Smooth muscle cell of the coronary artery (primary cell): ENCODE data around the gene RHO. TPM values are rescaled to one million over a fixed set of nuclear protein-coding genes. Genes with fewer than 3 reads are reported as not detected.

ENCODE experiments used
- total RNA-seq: library from RNA; depleted of rRNA; stranded (reverse); fragments of >200 nt; gene quantifications from 2 replicates; pipeline ENCODE4 v1.2.3, GENCODE V29; 2014; ENCODE audit warnings: low replicate concordance

RHO gene
- total RNA-seq, result not detected in 2 replicates

DNA sequence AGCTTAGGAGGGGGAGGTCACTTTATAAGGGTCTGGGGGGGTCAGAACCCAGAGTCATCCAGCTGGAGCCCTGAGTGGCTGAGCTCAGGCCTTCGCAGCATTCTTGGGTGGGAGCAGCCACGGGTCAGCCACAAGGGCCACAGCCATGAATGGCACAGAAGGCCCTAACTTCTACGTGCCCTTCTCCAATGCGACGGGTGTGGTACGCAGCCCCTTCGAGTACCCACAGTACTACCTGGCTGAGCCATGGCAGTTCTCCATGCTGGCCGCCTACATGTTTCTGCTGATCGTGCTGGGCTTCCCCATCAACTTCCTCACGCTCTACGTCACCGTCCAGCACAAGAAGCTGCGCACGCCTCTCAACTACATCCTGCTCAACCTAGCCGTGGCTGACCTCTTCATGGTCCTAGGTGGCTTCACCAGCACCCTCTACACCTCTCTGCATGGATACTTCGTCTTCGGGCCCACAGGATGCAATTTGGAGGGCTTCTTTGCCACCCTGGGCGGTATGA, at the start of gene RHO:
RHO (plus strand) TSS at position 51 of the 512 bp plus-strand sequence; CDS start at position 146, 95 bp downstream.

GRCh38 chr3:129543156-129543790, 14.8 kb downstream of the RHO start, which contains the start of gene H1-8:
Gene H1-8 (plus strand): TSS chr3:129543175. CDS start chr3:129543219, 44 bp downstream.

Other genes starting within 250 kb of the RHO start
- gene HMCES, start 249.8 kb upstream of the RHO start, total RNA-seq, result 9.8 and 19.8 TPM in 2 replicates
- gene EFCAB12, start 100.0 kb upstream of the RHO start, total RNA-seq, result 0.08 TPM in 1 of 2 replicates, not detected in the other
- gene MBD4, start 88.7 kb upstream of the RHO start, total RNA-seq, result 23.4 and 30.7 TPM in 2 replicates
- 26.4 and 50.1 TPM in 2 replicates for gene IFT122, start 88.4 kb upstream of the RHO start, total RNA-seq
- not detected in 2 replicates for gene H1-8, start 14.5 kb downstream of the RHO start, total RNA-seq
- gene PLXND1, start 78.0 kb downstream of the RHO start, total RNA-seq, result 127 and 139 TPM in 2 replicates